Stimulated activated CD8-positive, alpha-beta memory T cell treated with anti-CD3 and anti-CD28 coated beads, Interleukin-2, amount 100 ng/mL, for 48 hours (primary cell): ENCODE results near the gene WDR7.

Experiments
- DNase-seq, 2 donors: peaks; one replicate each; pipeline ENCODE4 v3.0.0-alpha.2; 2020; ENCODE audit warnings: low read depth in 2 of 2

The WDR7 gene

DNA sequence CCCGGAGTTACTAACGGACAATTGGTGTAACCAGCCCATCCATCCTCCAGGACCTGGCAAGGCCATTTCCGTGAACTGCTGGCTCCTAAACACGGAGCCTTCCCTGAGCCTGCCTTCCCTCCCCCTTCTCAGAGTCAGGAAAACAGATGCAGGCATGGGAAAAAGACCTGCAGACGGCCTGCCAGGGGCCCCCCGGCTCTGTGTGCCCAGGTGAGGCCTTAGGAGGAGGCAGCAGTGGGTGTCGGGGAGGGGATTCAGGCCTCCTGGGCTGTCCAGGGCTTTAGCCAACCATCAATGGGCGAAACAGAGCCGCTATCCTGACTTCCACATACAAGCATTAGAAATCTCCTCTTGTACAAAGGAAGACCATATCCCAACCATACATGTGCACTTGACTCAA is 427.5 kb downstream of the WDR7 start:
- DNase-seq, result no peak

DNA sequence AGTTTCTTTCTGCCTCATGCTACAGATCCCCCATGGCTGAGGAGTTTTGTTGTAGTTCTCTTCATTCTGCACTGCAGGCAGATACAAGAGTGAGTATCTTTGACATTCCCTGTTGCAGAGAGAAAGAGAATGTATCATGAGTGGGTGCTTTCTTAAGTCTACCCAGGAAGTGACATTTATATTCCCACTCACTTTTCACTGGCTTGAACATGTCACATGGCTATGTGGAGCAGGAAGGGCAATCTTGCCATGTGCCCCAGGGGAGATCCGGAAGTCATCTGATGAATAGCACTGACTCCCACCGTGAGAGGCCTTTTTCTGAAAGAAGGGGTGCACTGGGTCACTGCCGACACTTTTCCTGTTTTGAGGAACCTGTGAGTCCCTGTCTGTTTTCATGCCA is 429.3 kb downstream of the WDR7 start:
- no peak for DNase-seq

- no peak for DNase-seq
Measured at GRCh38 chr18:57081899-57082298, 430.7 kb downstream of the WDR7 start.

- DNase-seq, result no peak
Measured at GRCh38 chr18:57083485-57083884, 432.3 kb downstream of the WDR7 start.

DNA sequence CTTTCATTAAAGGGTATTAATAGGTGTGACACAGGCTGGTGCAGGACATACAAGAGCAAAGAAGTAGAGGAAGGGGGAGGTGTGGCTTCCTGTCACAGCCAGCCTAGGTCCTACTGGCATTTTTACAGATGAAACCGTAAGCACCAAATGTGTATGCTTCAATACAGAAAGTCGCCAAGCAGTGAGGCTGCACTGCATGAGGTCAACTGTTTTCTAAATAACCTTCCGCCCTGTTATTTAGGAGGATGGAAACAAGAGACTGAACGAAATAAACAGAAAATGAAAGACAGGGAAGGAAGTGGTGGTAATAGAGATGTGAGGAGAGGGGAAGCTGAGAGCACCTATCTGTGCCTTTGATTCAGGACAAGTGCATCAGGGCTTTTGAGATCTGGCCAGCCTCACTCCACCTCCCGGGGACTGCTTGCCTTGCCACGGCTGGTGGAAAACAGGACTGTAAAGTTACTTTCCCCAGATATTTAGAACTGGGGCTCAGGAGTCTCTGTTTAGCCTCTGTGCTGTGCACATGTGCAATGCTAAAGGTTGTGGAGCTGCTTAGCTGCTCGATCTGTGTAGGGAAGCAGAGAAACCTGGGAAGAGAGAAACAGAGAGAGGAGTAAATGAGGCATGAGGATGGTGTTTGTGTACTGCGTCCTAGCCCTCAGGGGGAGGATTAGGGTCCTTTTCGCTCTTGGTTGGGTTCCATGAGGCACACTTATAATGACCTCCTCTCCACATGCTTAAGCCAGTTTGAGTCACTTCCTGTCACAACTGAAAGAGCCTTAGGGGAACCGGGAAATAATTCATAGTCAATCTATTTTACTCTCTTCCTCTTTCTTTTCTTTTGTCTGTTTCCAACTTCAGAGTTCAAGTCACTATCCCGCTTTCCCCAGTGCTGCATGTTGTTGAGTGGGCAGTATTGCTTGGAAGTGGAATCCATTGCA is 433.4 kb downstream of the WDR7 start:
- no peak for DNase-seq

- no peak for DNase-seq
Measured at GRCh38 chr18:57085371-57085770, 434.2 kb downstream of the WDR7 start.

- DNase-seq, result no peak
Measured at GRCh38 chr18:57086163-57086562, 435.0 kb downstream of the WDR7 start.
